ENCODE measurements around the gene PPP2R5A.
A peak's percentile ranks its signal among the peaks of the same experiment; 100 is the strongest.

Gene PPP2R5A

GRCh38 chr1:212284744-212285684 lies at the start of gene PPP2R5A:
TSS of gene PPP2R5A (plus strand) at chr1:212285410. CDS start at chr1:212286111, 701 bp downstream.
- peak; percentile 98 for DNase-seq

DNA sequence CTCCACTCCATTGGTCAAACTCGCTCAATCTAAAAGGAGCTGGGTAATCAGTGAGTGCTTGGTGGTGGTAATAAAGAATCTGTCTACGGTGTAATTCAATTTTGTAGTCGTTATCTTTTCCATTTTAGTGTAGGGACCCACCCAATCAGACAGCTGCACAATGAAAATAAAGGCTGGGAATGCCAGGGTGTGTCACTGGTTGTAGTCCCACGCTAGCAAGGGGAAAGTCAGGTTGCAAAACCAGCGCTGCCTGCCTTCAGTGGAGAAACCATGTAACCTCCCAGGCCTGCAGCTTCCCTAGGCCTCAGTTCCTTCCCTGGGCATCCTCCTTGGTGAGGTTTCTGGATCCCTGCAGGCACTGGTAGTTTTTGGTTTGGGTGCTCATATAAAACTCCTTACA lies 49.4 kb upstream of the PPP2R5A start:
- no peak for DNase-seq

DNA sequence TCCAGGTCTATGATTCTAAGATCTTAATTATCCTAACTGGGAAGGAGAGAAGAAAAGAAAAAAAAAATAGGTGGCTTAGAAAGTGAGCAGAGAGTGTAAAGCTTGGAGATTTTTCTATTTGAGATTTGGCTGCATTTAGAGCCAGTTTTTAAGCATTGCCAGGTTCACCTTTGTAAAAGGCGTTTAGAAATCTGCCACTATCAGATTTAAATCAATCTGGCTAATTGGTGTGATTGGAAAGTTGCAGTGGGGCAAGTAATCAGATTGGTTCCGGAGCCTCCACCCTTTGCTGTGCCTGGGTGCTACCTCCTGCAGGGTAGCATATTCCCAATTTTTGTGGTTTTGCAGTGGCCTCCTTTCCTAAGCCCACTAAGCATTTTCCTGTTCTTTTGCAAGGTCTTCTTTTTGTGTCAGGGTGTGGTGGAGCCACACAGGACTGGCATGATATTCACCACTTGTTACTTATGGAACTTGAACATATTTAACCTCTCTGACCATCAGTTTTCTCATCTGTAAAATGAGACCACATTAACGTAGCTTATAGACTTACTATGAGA lies 48.5 kb upstream of the PPP2R5A start:
- no peak for DNase-seq

DNA sequence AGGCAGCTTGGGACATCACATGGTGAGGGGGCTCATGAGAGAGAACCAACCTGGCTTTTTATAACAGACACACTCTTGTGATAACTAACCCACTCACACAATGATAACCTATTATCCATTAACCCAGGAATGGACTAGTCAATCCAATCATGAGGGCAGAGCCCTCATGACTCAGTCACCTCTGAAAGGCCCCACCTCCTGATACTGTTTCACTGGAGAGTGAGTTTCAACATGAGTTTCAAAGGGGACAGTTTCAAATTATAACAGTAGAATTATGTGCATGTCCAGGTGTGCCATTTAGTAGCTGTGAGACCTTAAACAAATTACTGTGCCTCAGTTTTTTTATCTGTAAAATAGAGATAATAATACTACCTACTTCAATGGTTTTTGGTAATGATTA lies 47.6 kb upstream of the PPP2R5A start:
- no peak for DNase-seq

DNA sequence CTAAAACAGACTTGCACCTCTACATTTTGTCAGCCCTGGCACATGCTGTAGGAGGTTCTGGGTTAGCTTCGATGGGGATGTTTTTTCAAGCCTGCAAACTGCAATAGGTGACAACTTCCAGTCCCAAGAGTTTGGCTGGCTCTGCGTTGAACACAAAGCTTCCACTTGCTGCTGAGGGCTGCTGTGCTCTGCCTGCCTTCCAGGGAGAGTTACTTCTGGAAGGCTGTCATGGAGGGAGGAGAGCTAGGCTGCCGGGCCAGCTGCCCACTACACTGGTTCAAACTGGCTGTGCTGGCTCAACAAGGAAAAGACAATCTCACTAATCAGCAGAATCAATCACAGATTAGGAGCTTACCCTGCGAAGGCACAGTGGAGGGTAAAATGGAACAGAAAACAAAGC lies 46.7 kb upstream of the PPP2R5A start:
- no peak for DNase-seq

DNA sequence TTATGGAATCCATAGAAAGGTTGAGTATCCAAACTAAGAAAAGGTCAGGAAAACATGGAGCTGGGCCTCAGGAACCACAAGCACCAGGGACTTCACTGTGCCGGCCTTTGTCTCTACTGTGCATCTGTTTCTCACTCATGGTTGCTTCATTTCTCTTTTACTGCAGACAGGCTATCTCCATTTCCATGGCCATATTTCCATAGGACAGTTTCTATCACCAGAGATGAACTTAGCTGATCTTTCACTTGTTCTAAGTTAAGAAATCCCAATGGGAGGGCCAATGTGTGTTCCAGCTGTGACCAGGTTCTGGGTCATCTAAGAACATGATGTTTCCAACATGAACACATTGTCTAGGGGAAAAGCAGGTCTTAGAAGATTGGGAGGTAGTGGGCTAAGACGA lies 43.7 kb upstream of the PPP2R5A start:
- no peak for DNase-seq

DNA sequence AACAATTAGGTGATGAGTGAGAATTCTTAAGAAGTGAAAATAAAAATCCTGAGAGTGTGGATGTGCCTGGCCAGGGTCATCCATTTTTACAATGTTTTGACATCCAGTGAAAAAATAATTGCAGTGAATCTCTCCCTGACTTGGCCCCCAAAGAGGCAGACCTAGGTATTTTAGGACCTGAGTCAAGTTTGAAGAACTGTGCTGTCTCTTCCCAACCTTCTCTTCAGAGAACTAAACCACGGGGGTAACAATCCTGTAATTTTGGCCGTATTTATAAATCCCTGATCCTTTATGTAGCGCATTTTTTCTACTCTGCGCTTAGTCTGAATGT lies 43.3 kb upstream of the PPP2R5A start:
- DNase-seq = no peak

- no peak for DNase-seq
Observed at GRCh38 chr1:212242288-212242984, 42.8 kb upstream of the PPP2R5A start.

DNA sequence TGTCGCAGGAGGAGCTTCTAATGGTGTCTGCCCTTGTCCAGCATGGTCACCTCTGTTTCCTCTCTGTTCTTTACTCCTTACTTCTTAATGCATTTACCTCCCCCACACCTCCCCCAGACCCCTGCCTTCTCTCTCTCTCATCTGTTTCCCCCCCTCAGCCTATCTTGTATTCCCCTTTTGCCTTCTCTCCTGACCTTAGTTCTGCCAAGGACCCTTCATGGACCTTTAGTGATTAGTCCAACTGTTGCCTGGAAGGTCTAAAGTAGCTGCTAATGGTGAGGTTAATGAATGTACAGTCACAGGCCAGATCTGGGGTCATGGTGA lies 42.3 kb upstream of the PPP2R5A start:
- DNase-seq = no peak

DNA sequence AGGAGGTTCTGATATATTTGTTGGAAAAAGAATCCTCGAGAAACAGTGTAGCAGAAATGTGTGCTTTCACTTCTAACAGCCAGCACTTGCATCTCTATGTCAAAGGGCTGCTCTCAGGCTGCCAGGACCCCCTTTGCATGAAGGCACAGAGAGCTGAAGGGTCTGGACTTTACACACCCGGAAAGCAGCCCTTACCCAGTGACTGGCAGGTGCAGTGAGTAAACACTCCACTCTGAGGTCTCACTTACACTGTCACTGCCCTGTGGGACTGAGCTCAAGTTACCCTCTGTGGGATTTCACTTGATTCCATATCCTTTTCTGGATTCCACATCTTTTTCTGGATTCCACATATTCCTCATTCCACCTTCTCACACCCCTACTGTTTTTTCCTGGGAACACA lies 40.8 kb upstream of the PPP2R5A start:
- DNase-seq = no peak

DNA sequence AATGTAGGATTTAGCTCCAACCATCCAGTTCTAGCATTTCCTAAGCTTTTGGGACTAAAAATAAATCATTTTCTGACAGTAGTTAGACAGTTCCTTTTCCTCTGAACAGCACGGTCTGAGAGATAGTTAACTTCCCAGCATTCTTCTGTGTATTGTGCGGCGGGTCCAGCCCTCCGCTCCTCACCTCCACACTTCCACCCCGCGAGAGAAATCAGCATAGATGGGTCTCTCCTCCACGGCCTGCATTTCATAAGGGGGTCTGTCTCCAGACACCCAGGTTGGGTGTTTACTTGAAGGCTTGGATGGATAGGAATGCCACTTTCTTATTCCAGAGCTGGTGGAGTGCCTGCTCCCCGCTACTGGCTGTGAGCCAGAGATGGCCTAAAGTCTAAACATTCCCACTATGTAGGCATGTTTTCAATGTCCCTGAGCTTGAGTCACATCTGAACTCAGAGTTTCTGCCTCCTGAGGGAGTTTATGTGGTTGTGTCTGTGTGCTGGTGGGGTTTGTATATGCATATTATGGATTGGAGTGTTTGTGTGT lies 38.0 kb upstream of the PPP2R5A start:
- DNase-seq = no peak

DNA sequence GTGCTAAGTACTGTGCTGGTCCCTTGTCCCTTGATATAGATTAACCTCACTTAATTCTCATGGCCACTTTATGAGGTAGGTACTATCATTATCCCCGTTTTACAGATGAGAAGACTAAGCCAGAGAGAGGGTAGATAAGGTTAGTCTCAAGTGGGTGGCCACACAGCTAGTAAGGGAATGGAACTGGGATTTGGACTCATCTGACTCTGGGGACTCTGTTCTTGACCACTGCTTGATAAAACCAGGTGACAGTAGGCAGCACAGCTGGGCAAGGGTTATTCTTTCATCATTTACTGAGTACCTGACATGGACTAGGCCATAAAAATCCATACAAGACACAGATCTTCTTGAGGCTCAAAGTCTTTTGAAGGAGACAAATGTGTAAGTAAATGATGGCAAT lies 37.2 kb upstream of the PPP2R5A start:
- no peak for DNase-seq

DNA sequence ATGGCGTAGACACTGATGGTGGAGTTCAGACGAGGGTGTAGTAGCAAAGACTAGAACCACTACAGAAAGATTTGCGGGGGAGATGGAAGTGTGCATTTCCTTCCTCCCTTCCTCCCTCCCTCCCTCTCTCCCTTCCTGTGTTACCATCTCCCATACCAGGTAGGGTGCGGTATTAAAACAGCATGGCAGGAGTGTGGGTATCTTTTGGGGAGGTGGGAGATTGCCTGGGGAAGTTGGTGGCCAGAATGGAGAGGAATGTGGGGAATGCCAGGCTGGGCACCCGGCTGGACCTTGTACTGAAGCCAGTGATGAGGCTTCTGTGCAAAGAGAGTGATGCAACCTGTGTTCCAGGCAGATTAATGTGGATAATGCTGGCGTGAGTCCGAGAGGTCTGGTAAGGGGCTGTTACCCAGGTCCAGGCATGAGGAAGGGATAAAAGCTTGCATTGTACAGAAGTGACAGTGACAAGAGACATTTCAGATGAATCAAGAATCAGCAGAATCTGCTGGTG lies 30.3 kb upstream of the PPP2R5A start:
- DNase-seq = no peak

DNA sequence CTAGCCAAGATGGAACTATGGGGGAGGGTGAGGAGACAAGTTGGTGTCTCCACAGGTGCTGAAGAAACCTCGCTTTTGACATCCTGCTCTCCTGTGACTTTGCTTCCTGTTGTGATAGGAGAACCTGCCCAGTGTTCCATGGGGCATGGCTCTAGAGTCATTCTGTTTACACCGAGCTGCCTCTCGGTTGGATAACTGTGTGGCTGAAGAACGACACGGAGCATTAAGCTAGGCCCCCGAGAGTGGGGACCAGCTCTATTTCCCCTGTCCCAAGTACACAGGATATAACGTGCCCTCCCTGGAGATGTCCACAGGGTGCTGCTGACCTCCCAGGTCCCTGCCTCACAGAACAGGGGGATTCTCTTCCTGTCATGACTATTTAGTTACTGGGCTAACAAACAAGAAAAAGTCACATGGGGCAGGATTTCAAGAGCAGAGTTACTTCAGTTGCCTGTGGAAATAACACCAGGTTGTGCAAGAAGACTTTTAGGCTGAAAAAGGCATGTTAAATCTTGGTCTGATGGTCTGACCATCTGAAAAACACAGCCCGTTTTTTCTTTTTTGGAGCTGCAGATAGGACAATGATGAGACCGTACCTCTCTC lies 29.4 kb upstream of the PPP2R5A start:
- DNase-seq = no peak

GRCh38 chr1:212256369-212256768 lies 28.8 kb upstream of the PPP2R5A start:
- DNase-seq = no peak

DNA sequence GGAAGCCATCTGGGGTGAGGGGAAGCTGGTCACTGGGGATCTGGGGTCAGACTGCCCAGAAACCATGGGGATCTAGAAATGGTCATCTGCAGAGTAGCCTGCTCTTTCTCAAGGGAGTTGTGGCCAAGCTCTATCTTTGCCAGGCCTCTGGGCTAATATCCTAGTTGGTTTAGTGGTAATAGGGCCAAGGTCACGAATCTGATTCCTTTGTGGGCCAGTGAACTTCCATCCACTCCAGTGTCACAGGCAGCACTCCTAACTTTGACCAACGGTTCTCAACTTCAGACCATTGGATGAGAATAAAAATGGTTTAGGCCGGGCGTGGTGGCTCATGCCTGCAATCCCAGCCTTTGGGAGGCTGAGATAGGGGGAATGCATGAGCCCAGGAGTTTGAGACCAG lies 28.1 kb upstream of the PPP2R5A start:
- no peak for DNase-seq

GRCh38 chr1:212259693-212260480 lies 25.3 kb upstream of the PPP2R5A start:
- no peak for DNase-seq

- no peak for DNase-seq
Observed at GRCh38 chr1:212260557-212261355, 24.5 kb upstream of the PPP2R5A start.

DNA sequence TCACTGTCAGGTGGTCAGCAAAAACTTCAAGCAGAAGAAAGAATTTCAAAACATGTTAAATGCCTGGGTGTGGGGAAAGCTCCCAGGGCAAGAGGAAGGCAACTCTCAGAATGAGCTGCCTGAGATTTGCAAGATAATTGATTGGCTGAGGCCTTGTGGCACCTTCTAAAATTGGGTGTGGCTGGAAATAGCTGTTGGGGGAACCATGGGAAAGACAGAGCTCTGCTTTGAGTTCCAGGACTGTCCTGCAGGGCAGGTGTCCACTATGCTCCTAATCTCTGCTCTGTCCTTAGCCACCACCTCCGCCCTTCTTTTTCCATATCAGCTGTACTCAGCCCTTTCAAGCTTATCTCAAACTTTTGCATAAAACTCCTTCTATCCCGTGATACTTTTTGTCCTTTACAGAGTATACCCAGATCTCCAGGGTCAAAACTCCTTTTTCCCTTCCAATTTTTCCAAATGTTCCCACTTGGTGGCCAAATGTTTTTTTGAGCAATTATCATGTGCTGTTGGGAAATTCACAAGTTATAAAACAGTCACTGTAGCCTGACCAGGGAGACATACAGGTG lies 23.8 kb upstream of the PPP2R5A start:
- DNase-seq = no peak

DNA sequence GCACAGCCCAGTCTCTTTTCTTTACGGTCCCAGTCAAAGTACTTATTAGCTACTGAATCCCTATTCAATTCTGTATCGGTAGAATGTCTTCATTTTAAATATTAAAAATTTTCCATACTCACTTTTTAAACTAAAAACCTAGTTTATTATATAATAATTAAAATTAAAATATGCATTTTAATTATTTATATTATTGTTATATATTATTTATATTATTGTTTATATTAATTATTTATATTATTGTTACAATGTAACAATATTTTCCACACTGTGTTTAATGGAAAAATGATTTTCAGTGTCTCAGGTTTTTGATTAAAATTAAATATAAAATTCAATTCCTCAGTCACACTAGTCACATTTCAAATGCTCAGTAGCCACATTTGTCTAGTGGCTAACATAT lies 18.2 kb upstream of the PPP2R5A start:
- no peak for DNase-seq

- no peak for DNase-seq
Observed at GRCh38 chr1:212267460-212267859, 17.8 kb upstream of the PPP2R5A start.

Data from stimulated activated CD4-positive, alpha-beta T cell treated with anti-CD3 and anti-CD28 coated beads, Interleukin-4, amount 100 ng/mL, for 1 hour (primary cell).